Keratinocyte (primary cell): ENCODE measurements around the gene TMEM88.

Experiments
- EZH2 ChIP-seq: IDR thresholded peaks from one replicate; pipeline ENCODE4 v1.6.1; 2012; ENCODE audit warnings: inconsistent platforms, mild to moderate bottlenecking, low read length, moderate library complexity
- TF ChIP-seq, protein P1 (sequence below), 3 experiments: IDR thresholded peaks in 1 of 3; conservative IDR thresholded peaks in 1 of 3; optimal IDR thresholded peaks in 1 of 3; 2 replicates in 2 of 3; 3 replicates in 1 of 3; pipeline versions ENCODE3 to v1.5.1; 2011; ENCODE audit warnings: low read length in 3 of 3, mild to moderate bottlenecking in 3 of 3, moderate library complexity in 2 of 3, control low read depth in 1 of 3, inconsistent platforms in 1 of 3; ENCODE audit not compliant: insufficient read depth in 2 of 3; ENCODE audit errors: extremely low read depth in 1 of 3

GRCh38 chr17:7848131-7848579 lies 6.7 kb upstream of the TMEM88 start:
- TF ChIP-seq, protein P1, sequence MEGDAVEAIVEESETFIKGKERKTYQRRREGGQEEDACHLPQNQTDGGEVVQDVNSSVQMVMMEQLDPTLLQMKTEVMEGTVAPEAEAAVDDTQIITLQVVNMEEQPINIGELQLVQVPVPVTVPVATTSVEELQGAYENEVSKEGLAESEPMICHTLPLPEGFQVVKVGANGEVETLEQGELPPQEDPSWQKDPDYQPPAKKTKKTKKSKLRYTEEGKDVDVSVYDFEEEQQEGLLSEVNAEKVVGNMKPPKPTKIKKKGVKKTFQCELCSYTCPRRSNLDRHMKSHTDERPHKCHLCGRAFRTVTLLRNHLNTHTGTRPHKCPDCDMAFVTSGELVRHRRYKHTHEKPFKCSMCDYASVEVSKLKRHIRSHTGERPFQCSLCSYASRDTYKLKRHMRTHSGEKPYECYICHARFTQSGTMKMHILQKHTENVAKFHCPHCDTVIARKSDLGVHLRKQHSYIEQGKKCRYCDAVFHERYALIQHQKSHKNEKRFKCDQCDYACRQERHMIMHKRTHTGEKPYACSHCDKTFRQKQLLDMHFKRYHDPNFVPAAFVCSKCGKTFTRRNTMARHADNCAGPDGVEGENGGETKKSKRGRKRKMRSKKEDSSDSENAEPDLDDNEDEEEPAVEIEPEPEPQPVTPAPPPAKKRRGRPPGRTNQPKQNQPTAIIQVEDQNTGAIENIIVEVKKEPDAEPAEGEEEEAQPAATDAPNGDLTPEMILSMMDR (optimal IDR thresholded peaks at IDR 0.05 in 1 of 3, IDR thresholded peaks at IDR 0.05 in 1 of 3, conservative IDR thresholded peaks at IDR 0.05 in 1 of 3; ENCODE audit: extremely low read depth in 1 of 3, insufficient read depth in 2 of 3, low read length in 3 of 3): no peak
- TF ChIP-seq EZH2: no peak
